Activated naive CD8-positive, alpha-beta T cell treated with anti-CD3 and anti-CD28 coated beads for 36 hours (primary cell): Measurements from ENCODE around the gene TMEM89. TPM values are rescaled to one million over a fixed set of nuclear protein-coding genes. Genes with fewer than 3 reads are reported as not detected.

Source experiments
- DNase-seq: peaks from one replicate; pipeline ENCODE4 v3.0.0; 2021
- H3K27ac Mint-ChIP-seq: one replicate; pipeline ENCODE4 v1.8.0; 2022; ENCODE audit warnings: mild to moderate bottlenecking, moderate library complexity, mixed read lengths
- H3K27me3 Mint-ChIP-seq: one replicate; pipeline ENCODE4 v1.8.0; 2022; ENCODE audit warnings: mild to moderate bottlenecking, mixed read lengths
- H3K36me3 Mint-ChIP-seq: one replicate; pipeline ENCODE4 v1.8.0; 2021; ENCODE audit warnings: mild to moderate bottlenecking, mixed read lengths
- H3K4me1 Mint-ChIP-seq: one replicate; pipeline ENCODE4 v1.8.0; 2021; ENCODE audit warnings: mixed read lengths
- H3K4me3 Mint-ChIP-seq: one replicate; pipeline ENCODE4 v1.8.0; 2022; ENCODE audit warnings: mild to moderate bottlenecking, moderate library complexity, mixed read lengths
- H3K9me3 Mint-ChIP-seq: one replicate; pipeline ENCODE4 v1.8.0; 2022; ENCODE audit warnings: mixed read lengths
- total RNA-seq, 2 experiments: library from RNA; stranded (reverse); gene quantifications; one replicate each; pipeline ENCODE4 v1.2.3, GENCODE V29; 2021

Gene TMEM89
- total RNA-seq, 2 experiments from 2014 or later: not detected

DNA sequence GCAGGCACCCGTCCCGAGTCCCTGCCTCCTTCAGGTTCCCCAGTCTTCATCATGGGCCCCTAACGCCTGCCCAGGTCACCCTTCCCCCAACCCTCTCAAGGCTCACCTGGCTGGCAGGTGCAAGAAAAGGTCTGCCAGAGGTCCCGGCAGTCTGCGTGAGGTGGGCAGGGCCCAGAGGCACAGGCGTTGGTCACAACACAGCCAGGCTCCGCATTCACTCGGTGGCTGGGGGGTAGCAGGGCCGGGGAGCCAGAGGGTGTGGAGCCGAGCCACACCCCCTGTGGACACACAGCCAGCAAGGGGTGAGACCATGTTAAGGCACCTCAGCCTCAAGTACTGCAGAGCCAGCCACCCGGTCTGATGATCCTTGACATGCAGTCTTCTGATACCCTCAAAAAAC, 30.2 kb upstream of the TMEM89 start:
- H3K27me3 Mint-ChIP-seq: no peaks in the 10 kb centered on the region
- DNase-seq: no peak
- peaks cover 16% of the 10 kb centered on the region for H3K36me3 Mint-ChIP-seq
- H3K4me3 Mint-ChIP-seq: no peak overlapping the region
- H3K27ac Mint-ChIP-seq: no peak overlapping the region
- H3K9me3 Mint-ChIP-seq: no peaks in the 10 kb centered on the region
- H3K4me1 Mint-ChIP-seq: peaks cover 6% of the 10 kb centered on the region

GRCh38 chr3:48650723-48651122, 29.2 kb upstream of the TMEM89 start:
- Mint-ChIP-seq H3K27ac (no peak overlapping the region), H3K4me1 (peaks cover 5% of the 10 kb centered on the region)

DNA sequence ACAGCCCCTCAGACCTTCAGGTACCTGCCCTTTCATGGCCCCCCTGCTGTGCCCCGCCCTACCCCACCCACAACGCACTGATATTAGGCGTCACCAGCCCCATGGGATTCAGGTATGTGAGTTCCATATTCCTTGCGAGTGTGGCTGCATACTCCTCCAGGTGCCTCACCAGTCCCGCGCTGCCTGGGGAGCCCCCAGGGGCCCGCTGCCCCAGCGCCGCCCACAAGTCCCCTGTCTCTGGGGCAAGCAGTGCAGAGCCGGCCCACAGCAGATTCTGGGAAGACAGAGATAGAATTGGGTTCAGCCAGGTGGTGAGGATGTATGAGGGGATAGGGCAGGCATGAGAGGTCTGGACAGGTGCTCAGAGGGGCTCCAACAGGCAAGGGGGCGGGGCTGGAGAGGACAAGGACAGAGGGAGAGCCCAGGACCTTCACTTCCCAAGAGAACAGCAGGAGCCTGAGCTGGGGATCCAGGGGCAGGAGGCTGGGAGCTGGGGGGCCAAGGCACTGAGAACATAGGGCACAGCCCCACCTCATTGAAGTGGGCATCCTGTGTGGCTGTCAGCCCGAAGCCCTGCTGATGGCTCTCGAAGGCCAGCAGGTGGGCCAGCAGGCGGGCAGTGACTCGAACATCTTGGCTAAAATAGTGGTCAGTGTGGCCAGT, 26.8 kb upstream of the TMEM89 start:
- Mint-ChIP-seq H3K27ac (no peak overlapping the region), H3K4me3 (no peak overlapping the region), H3K9me3 (no peaks in the 10 kb centered on the region), H3K4me1 (no peaks in the 10 kb centered on the region), H3K27me3 (no peaks in the 10 kb centered on the region), H3K36me3 (peaks cover 4% of the 10 kb centered on the region)
- no peak for DNase-seq

More at GRCh38 chr3:48650723-48651122, 29.2 kb upstream of the TMEM89 start:
- H3K4me3 Mint-ChIP-seq: no peak overlapping the region
- H3K27me3 Mint-ChIP-seq: no peaks in the 10 kb centered on the region
- no peak for DNase-seq
- H3K36me3 Mint-ChIP-seq: peaks cover 15% of the 10 kb centered on the region
- H3K9me3 Mint-ChIP-seq: no peaks in the 10 kb centered on the region

GRCh38 chr3:48647714-48648113, 26.1 kb upstream of the TMEM89 start:
- H3K27me3 Mint-ChIP-seq: no peaks in the 10 kb centered on the region
- no peak overlapping the region for H3K4me3 Mint-ChIP-seq
- H3K27ac Mint-ChIP-seq: no peak overlapping the region
- no peak for DNase-seq
- H3K4me1 Mint-ChIP-seq: no peaks in the 10 kb centered on the region
- H3K36me3 Mint-ChIP-seq: peaks cover 4% of the 10 kb centered on the region
- H3K9me3 Mint-ChIP-seq: no peaks in the 10 kb centered on the region

DNA sequence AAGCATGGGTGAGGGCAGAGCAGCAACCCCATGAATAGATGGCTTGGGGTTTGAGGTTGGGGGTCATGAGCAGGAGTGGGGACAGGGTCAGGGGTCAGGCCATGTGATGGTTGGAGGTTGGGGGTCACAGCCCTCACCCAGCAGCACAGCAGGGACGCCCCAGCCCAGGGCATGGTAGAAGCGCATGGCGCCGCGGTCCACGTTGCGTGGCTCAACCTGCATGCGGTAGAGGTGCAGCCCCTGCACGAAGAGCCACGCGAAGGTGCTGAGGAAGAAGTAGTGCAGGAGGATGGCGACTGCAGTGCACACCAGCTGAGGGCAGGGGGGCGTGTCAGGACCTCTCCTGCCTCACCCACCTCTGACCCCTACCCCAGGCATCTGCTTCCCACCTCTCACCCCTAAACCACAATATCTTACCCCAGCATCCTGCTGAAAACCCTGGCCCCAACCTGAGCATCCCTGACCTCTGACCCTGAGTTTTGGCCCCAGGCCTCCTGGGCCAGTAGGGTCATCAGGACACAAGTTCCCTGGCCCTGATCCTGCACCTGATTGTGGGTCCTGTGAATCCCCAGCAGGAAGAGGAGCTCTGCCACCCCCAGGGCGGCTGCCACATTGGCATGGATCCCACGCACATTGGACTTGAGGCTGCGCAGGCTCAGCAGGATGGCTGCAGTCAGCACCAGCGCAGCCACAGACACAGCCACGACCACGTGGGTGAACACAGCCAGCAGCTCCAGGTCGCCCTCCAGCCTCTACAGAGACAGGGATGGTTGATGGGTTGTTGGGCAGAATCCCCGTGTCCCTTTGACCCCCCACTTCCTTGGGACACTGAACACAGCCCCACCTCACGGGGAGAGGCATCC, 23.6 kb upstream of the TMEM89 start:
- DNase-seq: no peak
- H3K9me3 Mint-ChIP-seq: no peaks in the 10 kb centered on the region
- H3K36me3 Mint-ChIP-seq: peaks cover 7% of the 10 kb centered on the region
- H3K4me1 Mint-ChIP-seq: no peaks in the 10 kb centered on the region
- no peak overlapping the region for H3K27ac Mint-ChIP-seq
- no peaks in the 10 kb centered on the region for H3K27me3 Mint-ChIP-seq
- H3K4me3 Mint-ChIP-seq: no peak overlapping the region

- Mint-ChIP-seq H3K4me3 (no peak overlapping the region), H3K9me3 (no peaks in the 10 kb centered on the region), H3K27me3 (no peaks in the 10 kb centered on the region), H3K27ac (no peak overlapping the region), H3K36me3 (peaks cover 9% of the 10 kb centered on the region), H3K4me1 (peaks cover 3% of the 10 kb centered on the region)
- DNase-seq: no peak
Measured at GRCh38 chr3:48642605-48643004, 21.0 kb upstream of the TMEM89 start.

DNA sequence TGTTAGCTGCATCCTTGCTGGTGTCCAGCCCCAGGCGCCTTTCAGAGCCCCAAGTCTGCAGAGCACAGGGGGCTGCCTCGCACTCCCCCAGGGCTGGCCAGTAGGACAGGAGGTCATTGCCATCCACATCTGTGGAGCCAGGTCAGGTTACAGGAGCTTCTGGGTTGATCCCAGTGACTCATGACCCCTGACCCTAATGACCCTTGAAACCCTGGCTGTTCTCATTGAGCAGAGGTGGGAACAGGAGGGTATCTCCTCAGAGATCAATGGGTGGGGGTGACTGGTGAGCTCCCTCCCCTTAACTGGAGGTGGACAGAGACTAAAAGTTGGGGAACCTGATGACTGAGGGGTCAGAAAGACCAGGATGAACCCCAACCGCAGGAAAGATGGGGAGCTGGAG, 19.8 kb upstream of the TMEM89 start:
- no peaks in the 10 kb centered on the region for H3K27me3 Mint-ChIP-seq

GRCh38 chr3:48639944-48640606, 18.5 kb upstream of the TMEM89 start:
- H3K36me3 Mint-ChIP-seq: peaks cover 8% of the 10 kb centered on the region
- H3K4me1 Mint-ChIP-seq: peaks cover 17% of the 10 kb centered on the region
- H3K4me3 Mint-ChIP-seq: no peak overlapping the region

More for the DNA sequence above, 19.8 kb upstream of the TMEM89 start:
- Mint-ChIP-seq H3K4me3 (no peak overlapping the region), H3K9me3 (no peaks in the 10 kb centered on the region), H3K27ac (no peak overlapping the region), H3K36me3 (peaks cover 8% of the 10 kb centered on the region), H3K4me1 (peaks cover 10% of the 10 kb centered on the region)
- no peak for DNase-seq

DNA sequence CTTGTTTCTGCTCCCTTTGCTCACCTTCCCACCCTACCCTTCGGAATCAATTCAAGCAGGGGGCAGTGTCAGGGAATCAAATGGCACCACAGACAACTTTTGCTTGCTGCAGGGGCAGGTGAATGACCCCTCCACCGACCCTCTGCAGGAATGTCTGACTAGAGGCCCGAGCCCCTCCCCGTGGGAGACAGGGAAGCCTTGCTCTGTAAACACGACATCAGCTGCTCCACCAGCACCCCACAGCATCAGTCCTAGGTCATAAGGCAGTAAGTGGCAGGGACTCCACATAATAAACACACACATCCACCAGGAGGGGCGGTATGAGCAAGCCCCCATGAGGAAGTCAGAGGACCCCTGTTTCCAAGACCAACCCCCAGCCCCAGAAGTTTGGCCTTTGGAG, 15.7 kb upstream of the TMEM89 start:
- Mint-ChIP-seq H3K4me3 (no peak overlapping the region), H3K27ac (no peak overlapping the region), H3K4me1 (peaks cover 23% of the 10 kb centered on the region), H3K27me3 (no peaks in the 10 kb centered on the region), H3K36me3 (peaks cover 5% of the 10 kb centered on the region), H3K9me3 (no peaks in the 10 kb centered on the region)
- no peak for DNase-seq

More at GRCh38 chr3:48639944-48640606, 18.5 kb upstream of the TMEM89 start:
- no peak for DNase-seq
- H3K9me3 Mint-ChIP-seq: no peaks in the 10 kb centered on the region
- H3K27ac Mint-ChIP-seq: no peak overlapping the region
- no peaks in the 10 kb centered on the region for H3K27me3 Mint-ChIP-seq

GRCh38 chr3:48636149-48636655, 14.6 kb upstream of the TMEM89 start:
- H3K4me1 Mint-ChIP-seq: peaks cover 23% of the 10 kb centered on the region
- H3K9me3 Mint-ChIP-seq: no peaks in the 10 kb centered on the region
- no peaks in the 10 kb centered on the region for H3K27me3 Mint-ChIP-seq
- peak overlapping the region; percentile 86 for H3K4me3 Mint-ChIP-seq
- no peak for DNase-seq
- H3K27ac Mint-ChIP-seq: no peak overlapping the region
- H3K36me3 Mint-ChIP-seq: peaks cover 3% of the 10 kb centered on the region

DNA sequence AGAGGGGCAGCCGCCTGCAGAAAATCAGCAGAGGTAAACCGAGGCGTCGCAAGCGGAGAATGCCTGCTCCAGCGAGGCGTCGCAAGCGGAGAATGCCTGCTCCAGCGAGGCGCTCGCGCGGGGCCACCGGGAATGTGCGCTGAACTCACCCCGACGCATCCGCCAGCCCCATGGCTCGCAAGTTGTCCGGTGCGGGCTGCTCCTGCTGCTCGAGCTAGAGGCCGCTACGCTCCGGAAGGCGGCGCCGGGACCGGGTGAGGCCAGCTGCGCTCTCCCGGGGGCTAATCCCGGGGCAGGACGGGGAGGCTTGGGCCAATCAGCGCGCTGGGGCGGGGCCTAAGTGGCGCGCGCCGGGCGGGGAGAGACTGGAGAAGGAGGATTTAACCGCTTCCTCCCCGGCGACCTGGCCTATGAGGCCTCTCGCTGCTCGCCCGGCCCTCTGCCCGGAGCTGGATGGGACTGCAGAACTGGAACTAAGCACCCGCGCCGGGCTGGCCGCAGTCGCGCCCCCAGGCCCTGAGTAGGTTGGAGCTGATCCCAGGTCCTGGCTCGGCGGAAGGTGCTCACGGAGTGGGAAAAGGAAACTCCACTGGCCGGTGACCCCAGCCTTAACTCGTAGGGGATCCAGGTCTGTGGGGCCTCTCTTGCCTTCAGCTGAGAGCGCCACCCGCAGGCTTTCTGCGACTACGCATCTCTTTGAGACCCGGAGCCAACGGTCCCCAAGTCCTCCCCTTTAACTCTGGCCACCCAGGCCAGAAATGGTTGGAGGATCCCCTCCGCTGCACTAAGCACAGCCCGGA, 13.9 kb upstream of the TMEM89 start, which contains the start of gene SLC26A6:
Gene SLC26A6, minus strand, starts transcription at position 240 of the 800 bp plus-strand sequence. Its CDS starts 68 bp downstream, at position 172.
- peak; percentile 97 for DNase-seq
- Mint-ChIP-seq H3K9me3 (no peaks in the 10 kb centered on the region), H3K4me3 (peak within 1 kb of the TSS; percentile 86), H3K27me3 (no peaks in the 10 kb centered on the region), H3K36me3 (peaks cover 3% of the 10 kb centered on the region), H3K27ac (peak within 1 kb of the TSS; percentile 86), H3K4me1 (peaks cover 23% of the 10 kb centered on the region)

GRCh38 chr3:48634661-48635221, 13.2 kb upstream of the TMEM89 start:
- Mint-ChIP-seq H3K27ac (no peak overlapping the region), H3K27me3 (no peaks in the 10 kb centered on the region)

GRCh38 chr3:48633743-48634142, 12.2 kb upstream of the TMEM89 start:
- H3K9me3 Mint-ChIP-seq: no peaks in the 10 kb centered on the region
- H3K27me3 Mint-ChIP-seq: no peaks in the 10 kb centered on the region
- H3K27ac Mint-ChIP-seq: no peak overlapping the region
- H3K4me3 Mint-ChIP-seq: no peak overlapping the region
- H3K36me3 Mint-ChIP-seq: no peaks in the 10 kb centered on the region
- H3K4me1 Mint-ChIP-seq: peaks cover 20% of the 10 kb centered on the region
- DNase-seq: no peak

More at GRCh38 chr3:48634661-48635221, 13.2 kb upstream of the TMEM89 start:
- H3K4me1 Mint-ChIP-seq: peaks cover 23% of the 10 kb centered on the region
- peaks cover 3% of the 10 kb centered on the region for H3K36me3 Mint-ChIP-seq
- no peaks in the 10 kb centered on the region for H3K9me3 Mint-ChIP-seq
- DNase-seq: peak; percentile 65
- peak overlapping the region; percentile 86 for H3K4me3 Mint-ChIP-seq

DNA sequence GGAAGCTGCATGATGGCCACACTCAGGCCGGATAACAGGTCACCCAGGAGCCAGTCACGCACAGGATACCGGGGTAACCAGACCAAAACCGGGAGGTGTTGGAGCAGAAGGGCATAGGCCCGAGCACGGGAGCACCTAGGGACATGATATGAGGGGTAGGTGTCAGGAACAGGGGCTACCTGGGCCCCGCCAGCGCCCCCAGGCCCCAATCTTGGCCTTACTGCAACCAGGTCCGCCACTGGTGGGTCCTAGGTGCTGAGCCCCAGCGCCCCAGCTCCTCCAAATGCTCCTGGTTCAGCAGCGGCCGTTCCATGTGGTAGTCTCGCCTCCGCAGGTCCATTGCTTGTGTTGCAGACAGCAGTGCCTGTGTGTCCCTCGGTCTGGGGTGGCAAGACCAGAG, 11.7 kb upstream of the TMEM89 start:
- no peaks in the 10 kb centered on the region for H3K27me3 Mint-ChIP-seq
- no peak overlapping the region for H3K4me3 Mint-ChIP-seq
- H3K9me3 Mint-ChIP-seq: no peaks in the 10 kb centered on the region
- DNase-seq: no peak
- peaks cover 20% of the 10 kb centered on the region for H3K4me1 Mint-ChIP-seq
- no peak overlapping the region for H3K27ac Mint-ChIP-seq
- H3K36me3 Mint-ChIP-seq: no peaks in the 10 kb centered on the region
